ENCODE results near the gene YAP1.
"Not testable (repeated sequence)": the region's sequence is repeated elsewhere in the genome, so short reads cannot be mapped to it uniquely, and the experiment has no call there.

Gene YAP1

DNA sequence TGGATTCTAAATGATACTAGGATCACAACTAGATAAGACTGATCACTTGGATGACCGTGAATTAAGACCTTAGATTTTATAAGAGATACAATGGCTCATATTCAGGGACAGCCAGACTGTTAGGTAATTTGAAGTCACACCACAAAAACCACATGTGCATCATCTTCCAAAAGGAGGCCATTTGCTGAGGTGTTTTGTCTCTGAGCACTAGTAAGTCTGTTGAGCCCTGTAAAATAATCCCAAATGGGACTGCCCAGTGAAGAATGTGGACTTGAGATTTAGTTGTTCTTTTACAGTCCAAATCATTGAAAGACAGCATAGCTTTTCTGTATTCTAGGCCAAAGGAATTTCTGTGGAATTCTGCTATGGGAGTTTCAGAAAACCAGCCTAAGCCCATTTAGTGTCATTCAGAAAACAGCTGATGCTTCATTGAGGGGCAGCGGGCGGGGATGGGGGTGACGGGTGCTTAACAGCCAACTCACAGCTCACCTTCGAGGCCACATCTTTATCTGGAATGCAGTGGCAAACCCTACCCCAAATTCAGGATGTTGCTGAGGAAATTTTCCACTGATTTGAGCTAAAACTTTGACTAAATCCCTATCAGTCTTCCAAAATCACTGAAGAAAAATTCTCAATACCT is 127.0 kb downstream of the YAP1 start:
- DNase-seq, result no peak

DNA sequence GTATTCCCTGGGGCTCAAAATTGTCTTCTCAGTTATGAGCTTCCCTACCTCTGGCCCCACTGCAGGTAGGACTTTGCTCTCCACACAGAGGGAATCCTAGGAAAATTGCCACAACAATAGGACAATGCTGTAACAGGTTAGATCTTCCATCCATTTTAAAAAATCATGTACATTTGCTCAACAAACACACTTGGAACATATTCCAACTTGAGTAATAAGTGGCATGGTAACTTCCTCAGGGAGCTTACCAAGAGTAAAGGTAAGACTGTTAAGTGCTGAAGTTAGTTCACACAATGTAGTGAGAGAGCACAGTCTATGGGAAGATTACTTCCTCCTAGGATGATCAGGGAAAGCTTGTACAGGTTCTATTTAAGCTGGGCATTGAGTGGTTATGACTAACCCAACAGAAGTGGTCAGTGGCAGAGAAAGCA is 128.2 kb downstream of the YAP1 start:
- DNase-seq, result no peak

DNA sequence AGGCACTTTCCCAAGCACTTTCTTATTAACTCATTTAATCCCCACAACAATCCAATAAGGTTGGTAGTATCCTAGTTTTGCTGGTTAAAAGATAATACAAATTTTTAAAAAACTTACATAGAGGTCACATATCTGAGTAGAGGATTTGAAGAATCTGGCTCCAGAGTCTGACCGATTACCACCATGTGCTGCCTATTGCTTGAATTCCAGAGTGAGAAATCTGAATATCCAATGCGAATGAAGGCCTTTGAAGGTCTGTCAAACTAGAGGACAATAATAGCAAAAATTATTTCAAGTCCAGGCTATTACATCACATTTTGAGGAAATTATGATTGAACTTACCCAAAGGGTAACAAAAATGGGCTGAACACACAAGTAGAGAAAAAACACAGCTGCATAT is 129.2 kb downstream of the YAP1 start:
- no peak for DNase-seq

DNA sequence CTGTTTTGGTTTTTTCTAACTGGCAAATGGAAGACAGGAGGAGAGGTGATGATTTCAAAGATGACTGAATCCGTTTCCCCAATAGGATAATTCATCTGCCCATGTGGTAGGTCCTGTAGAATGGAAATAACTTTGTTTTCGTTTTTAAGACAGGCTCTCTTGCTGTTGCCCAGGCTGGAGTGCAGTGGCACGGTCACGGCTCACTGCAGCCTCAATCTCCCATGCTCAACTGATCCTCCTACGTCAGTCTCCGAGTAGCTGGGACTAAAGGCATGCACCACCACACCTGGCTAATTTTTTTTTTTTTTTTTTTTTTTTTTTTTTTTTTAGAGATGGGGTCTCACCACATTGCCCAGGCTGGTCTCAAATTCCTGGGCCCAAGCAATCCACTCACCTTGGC is 129.7 kb downstream of the YAP1 start:
- no peak for DNase-seq

DNA sequence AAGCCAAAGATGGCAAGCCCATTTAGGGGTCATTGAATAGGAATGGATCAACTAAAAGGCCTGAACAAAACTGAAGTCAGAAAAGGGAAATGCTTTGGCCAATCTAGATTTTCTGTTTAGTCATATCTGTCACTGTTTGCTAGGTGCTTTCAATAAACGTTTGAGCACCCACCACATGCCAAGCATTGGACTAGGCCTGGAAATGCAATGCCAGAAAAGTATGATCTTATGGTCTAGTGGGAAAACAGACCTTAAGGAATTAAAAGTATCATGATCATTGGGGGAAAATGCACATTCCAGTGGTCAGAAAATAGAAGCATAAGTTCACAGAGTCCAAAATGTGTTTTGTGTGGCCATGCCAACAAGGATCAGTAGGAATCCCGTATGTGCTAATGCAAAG is 130.3 kb downstream of the YAP1 start:
- DNase-seq, result no peak

DNA sequence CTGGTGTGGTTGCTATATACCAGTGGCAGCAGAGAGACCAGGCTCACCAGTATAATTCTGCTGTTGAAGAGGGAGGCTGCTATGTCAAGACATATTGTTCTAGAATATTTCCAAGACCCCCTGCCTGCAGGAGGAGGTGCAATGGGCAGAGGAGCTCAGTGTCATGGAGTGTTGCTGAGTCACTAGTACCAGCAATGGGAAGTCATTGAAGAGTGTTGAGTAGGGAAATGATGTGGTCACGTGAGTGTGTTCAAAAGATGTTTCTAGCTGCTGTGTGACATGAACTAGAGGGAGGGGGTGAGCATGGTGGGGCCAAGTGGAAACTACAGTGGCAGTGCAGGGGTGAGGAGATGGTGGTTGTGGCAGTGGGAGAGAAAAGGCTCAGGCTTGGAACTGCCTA is 130.8 kb downstream of the YAP1 start:
- DNase-seq, result no peak

DNA sequence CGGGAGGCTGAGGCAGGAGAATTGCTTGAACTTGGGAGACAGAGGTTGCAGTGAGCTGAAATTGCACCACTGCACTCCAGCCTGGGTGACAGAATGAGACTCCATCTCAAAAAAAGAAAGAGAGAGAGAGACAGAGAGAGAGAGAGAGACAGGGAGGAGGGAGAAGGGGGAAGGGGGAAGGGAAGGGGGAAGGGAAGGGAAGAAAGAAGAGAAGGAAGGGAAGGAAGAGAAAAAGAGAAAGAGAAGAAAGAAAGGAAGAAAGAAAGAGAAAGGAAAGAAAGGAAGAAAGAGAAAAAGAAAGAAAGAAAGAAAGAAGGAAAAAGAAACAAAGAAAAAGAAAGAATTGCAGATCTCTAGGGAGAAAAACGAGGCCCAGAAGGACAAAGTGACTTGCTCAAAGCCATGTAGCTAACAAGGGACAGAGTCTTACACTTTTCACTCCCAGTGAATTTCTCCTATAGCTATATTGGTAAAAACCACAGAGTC is 133.2 kb downstream of the YAP1 start:
- no peak for DNase-seq

DNA sequence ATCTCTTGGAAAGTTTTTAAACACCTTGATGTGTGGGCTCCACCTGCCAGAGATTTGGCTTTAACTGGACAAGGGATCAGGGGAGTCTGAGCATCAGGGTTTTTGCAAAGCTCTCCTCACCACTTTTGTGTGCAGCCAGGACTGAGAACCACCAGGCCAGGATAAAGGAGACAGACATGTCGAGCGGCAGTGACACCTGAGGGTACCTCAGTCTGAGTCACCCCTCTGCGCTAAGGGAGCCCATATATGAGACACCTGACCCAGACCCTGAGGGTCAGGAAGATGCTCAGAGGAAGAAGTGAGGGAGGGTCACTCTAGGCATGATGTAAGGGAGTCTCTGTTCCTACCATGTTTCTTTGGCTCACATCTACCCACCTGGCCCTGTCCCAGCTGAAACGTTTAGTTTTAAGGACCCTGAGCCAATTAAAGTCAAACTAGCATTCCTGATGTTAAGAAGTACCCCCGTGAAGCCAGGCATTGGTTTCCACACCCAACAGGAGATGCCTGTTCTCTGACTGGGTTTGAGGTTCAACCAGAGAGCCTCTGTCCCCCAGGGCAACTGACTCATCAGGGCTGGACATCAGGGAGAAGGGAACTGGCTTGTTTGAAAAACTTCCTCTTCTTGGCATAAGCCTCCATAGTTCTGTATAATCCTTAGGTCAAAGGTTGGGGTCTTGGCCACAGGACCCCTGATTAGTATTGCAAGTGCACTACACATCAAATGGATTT is 134.6 kb downstream of the YAP1 start:
- DNase-seq, result no peak

GRCh38 chr11:102251423-102251822 is 141.2 kb downstream of the YAP1 start:
- DNase-seq, result no peak

DNA sequence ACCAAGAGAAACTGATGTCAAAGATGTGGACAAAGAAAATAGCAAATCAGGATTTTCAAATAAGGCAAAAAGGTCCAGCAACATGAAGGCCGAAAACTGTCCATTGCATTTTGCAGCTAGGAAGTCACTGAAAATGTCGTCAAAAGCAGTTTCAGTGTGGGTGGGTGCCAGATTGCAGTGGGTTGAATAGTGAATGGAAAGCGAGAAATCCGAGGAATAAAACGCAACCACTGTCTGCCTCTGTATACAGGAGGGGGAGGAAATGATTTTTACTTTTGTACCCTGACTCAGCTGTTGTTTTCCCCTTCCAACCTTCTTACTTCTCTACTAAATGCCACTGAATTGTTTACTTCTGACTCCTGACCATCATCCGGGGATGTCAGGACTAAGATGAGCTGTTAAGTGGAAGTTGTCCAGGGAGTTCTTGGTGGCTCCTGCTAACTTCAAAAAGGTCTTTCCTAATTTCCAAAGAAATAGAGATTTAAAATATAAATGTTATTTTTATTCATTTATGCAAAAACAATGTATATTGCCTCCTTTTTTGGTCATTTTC is 142.2 kb downstream of the YAP1 start:
- DNase-seq, result no peak

DNA sequence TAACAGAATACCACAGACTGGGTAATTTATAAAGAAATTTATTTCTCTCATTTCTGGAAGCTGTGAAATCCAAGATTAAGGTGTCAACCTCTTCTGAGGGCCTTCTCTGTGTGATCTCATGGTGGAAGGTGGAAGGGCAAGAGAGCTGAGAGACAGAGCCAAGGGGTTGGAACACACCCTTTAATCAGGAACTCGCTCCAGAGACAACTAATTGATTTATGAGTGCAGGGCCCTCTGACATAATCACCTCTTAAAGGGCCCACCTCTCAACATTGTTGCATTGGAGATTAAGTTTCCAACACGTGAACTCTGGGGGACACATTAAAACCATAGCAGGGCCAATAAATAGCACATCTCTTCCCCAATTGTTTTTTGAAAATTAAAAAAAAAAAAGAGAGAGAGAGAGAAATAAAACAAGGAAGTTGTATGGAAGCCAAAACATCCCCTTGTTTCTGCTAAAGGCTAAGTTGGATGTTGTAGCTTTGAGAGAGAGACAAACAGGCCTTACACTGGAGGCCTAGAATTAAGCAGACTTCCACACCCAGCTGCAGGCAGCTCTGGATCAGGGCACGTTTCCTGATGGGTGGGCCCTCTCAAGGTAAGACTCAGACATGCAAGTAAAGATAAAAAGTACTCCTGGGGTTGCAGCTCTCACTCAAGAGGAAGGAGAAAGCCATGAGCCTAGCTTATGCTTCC is 142.9 kb downstream of the YAP1 start:
- DNase-seq, result no peak

DNA sequence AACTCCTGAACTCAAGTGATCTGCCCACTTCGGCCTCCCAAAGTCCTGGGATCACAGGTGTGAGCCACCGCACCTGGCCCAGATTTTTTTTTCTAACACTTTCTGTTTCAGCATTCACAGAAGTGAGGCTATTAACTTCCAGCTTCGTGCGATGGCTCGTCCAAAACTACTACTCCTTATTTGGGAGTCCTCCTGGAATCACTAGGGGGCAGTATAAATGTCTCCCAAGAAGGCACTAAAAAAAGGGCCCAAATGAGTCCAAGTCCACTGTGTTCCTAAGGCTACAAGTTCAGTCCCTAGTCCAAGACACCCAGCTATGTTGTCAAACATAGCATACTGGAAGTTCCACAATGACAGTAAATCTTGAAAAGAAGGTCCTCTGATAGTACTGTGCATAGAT is 143.8 kb downstream of the YAP1 start:
- DNase-seq, result no peak

- DNase-seq, result no peak
Measured at GRCh38 chr11:102256251-102256650, 146.0 kb downstream of the YAP1 start.

- DNase-seq, result no peak
Measured at GRCh38 chr11:102260241-102260640, 150.0 kb downstream of the YAP1 start.

- no peak for DNase-seq
Measured at GRCh38 chr11:102263379-102264003, 153.2 kb downstream of the YAP1 start.

DNA sequence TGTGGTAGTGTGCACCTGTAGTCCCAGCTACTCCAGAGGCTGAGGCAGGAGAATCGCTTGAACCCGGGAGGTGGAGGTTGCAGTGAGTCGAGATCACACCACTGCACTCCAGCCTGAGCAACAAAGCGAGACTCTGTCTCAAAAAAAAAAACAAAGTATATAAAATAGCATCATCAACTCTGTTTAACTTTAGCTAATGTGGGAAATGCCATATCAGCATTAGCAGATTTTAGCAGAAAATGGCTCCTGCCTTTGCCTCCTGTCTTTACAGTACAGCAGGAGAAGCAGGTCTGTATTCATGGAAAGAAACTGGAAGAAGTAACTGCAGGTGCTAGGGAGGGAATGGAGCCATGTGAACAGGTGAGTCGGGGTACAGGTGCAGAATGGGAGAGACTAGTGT is 154.5 kb downstream of the YAP1 start:
- DNase-seq, result not testable (repeated sequence)

GRCh38 chr11:102266099-102266498 is 155.9 kb downstream of the YAP1 start:
- no peak for DNase-seq

- DNase-seq, result no peak
Measured at GRCh38 chr11:102267609-102268008, 157.4 kb downstream of the YAP1 start.

DNA sequence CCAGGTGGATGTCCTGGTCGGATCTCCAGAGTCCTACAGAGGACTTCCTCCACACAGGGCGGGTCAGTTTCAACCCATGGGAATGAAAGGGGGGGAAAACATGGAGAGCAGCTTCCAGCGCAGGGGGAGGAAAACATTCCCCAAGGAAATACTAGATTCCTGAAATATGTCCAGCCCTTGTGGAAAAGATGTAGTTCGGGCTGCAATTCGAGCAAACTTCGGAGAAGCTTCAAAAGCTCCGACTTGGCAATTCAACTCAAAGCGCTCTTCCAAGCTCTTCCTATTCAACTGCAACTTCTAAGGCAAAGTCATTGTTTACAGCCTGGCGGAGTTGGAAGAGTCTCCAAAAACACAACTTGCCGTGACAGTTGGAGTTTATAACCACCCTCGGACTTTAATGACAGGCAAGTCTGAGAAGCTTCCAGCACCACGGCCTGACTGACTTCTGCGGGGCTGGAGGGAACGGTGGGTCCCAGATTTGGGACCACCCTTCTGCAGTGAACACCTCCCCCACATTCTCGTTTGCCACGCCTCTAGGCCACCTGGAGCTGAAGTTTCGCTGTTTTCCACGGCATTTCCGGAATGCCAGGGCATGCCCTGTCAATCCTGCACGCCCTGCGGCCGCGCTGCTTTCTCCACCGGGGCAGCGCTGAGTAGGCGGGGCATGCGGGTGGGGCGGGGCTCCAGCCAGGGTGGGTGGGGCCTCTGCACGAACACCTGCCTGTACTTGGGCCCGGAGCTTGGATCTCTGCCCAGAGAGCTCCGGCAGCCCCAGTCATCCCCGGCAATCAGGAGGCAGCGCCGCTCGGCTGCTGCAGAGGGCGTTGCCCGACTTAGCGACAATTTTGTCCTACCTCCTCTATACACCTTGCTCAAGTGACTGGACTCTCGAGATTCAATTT is 158.1 kb downstream of the YAP1 start:
- peak in 29 of 58 donors; percentile 5 to 69 (median 18) for DNase-seq

DNA sequence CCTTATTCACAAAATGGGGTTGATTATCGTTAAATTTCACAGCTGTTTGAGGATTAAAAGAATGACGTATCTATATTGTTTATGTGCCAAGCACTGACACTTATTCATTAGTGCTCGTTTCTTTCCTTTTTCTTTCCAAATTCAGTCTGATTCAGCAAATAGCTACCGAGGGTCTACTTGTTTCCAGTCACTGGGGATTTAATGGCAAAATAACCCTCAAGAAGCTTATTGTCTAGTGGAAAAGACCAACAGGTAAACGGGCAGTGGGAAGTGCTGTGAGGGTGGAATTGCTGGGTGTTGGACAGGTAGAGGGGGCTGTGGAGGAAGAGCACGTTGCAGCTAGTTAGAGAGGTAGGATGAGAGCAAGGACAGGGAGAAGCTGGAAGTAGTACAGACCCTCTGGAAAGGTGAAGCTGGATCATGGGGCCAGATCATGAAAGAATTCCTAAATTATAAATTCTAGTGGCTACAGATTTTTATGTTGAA is 158.8 kb downstream of the YAP1 start:
- no peak for DNase-seq

Measured in anterior cingulate cortex (tissue), 58 donors.